ENCODE results near the gene MAP1A.

MAP1A gene

GRCh38 chr15:43522247-43522646 is 4.8 kb downstream of the MAP1A start:
- Histone ChIP-seq H3K4me1 (ENCODE audit: control insufficient read depth, insufficient read depth, low read length) (peaks cover 8% of the 10 kb centered on the region), H3K9ac (ENCODE audit: low read depth, low read length) (no peak overlapping the region), H3K27ac (ENCODE audit: low read depth, low read length) (no peak overlapping the region), H3K27me3 (ENCODE audit: control insufficient read depth, insufficient read depth, low read length) (peaks cover 25% of the 10 kb centered on the region), H3K9me3 (ENCODE audit: control insufficient read depth, insufficient read depth, low read length) (no peaks in the 10 kb centered on the region), H3K36me3 (ENCODE audit: control insufficient read depth, insufficient read depth, low read length) (no peaks in the 10 kb centered on the region), H3K4me3 (ENCODE audit: low read depth, low read length) (no peak overlapping the region)

DNA sequence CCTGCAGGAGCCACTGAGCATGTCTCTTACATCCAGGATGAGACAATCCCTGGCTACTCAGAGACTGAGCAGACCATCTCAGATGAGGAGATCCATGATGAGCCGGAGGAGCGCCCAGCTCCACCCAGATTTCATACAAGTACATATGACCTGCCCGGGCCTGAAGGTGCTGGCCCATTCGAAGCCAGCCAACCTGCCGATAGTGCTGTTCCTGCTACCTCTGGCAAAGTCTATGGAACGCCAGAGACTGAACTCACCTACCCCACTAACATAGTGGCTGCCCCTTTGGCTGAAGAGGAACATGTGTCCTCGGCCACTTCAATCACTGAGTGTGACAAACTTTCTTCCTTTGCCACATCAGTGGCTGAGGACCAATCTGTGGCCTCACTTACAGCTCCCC is 6.2 kb downstream of the MAP1A start:
- H3K9me3 ChIP-seq (ENCODE audit: control insufficient read depth, insufficient read depth, low read length), result no peaks in the 10 kb centered on the region
- no peak overlapping the region for H3K9ac ChIP-seq (ENCODE audit: low read depth, low read length)
- no peak overlapping the region for H3K27ac ChIP-seq (ENCODE audit: low read depth, low read length)
- H3K36me3 ChIP-seq (ENCODE audit: control insufficient read depth, insufficient read depth, low read length), result no peaks in the 10 kb centered on the region
- H3K27me3 ChIP-seq (ENCODE audit: control insufficient read depth, insufficient read depth, low read length), result peaks cover 17% of the 10 kb centered on the region
- peaks cover 6% of the 10 kb centered on the region; the same call in 1 of the 2 replicates for H3K4me1 ChIP-seq (ENCODE audit: control insufficient read depth, insufficient read depth, low read length)
- no peak overlapping the region for H3K4me3 ChIP-seq (ENCODE audit: low read depth, low read length)

- Histone ChIP-seq H3K9ac (ENCODE audit: low read depth, low read length) (no peak overlapping the region), H3K4me1 (ENCODE audit: control insufficient read depth, insufficient read depth, low read length) (no peaks in the 10 kb centered on the region), H3K4me3 (ENCODE audit: low read depth, low read length) (no peak overlapping the region), H3K27me3 (ENCODE audit: control insufficient read depth, insufficient read depth, low read length) (peaks cover 10% of the 10 kb centered on the region), H3K9me3 (ENCODE audit: control insufficient read depth, insufficient read depth, low read length) (no peaks in the 10 kb centered on the region), H3K36me3 (ENCODE audit: control insufficient read depth, insufficient read depth, low read length) (no peaks in the 10 kb centered on the region), H3K27ac (ENCODE audit: low read depth, low read length) (no peak overlapping the region)
Measured at GRCh38 chr15:43524254-43524845, 6.9 kb downstream of the MAP1A start.

DNA sequence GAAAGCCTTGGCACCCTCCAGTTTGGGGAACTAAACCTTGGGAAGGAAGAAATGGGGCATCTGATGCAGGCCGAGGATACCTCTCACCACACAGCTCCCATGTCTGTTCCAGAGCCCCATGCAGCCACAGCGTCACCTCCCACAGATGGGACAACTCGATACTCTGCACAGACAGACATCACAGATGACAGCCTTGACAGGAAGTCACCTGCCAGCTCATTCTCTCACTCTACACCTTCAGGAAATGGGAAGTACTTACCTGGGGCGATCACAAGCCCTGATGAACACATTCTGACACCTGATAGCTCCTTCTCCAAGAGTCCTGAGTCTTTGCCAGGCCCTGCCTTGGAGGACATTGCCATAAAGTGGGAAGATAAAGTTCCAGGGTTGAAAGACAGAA is 7.7 kb downstream of the MAP1A start:
- peaks cover 3% of the 10 kb centered on the region; the same call in 1 of the 2 replicates for H3K27me3 ChIP-seq (ENCODE audit: control insufficient read depth, insufficient read depth, low read length)
- no peak overlapping the region for H3K27ac ChIP-seq (ENCODE audit: low read depth, low read length)
- no peaks in the 10 kb centered on the region for H3K36me3 ChIP-seq (ENCODE audit: control insufficient read depth, insufficient read depth, low read length)
- no peak overlapping the region for H3K9ac ChIP-seq (ENCODE audit: low read depth, low read length)
- H3K9me3 ChIP-seq (ENCODE audit: control insufficient read depth, insufficient read depth, low read length), result no peaks in the 10 kb centered on the region
- peaks cover under 1% of the 10 kb centered on the region; the same call in 1 of the 2 replicates for H3K4me1 ChIP-seq (ENCODE audit: control insufficient read depth, insufficient read depth, low read length)
- H3K4me3 ChIP-seq (ENCODE audit: low read depth, low read length), result no peak overlapping the region

DNA sequence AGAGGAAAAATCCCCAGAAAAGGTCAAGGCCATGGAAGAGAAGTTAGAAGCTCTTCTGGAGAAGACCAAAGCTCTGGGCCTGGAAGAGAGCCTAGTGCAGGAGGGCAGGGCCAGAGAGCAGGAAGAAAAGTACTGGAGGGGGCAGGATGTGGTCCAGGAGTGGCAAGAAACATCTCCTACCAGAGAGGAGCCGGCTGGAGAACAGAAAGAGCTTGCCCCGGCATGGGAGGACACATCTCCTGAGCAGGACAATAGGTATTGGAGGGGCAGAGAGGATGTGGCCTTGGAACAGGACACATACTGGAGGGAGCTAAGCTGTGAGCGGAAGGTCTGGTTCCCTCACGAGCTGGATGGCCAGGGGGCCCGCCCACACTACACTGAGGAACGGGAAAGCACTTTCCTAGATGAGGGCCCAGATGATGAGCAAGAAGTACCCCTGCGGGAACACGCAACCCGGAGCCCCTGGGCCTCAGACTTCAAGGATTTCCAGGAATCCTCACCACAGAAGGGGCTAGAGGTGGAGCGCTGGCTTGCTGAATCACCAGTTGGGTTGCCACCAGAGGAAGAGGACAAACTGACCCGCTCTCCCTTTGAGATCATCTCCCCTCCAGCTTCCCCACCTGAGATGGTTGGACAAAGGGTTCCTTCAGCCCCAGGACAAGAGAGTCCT is 9.0 kb downstream of the MAP1A start:
- peaks cover 13% of the 10 kb centered on the region for H3K4me1 ChIP-seq (ENCODE audit: control insufficient read depth, insufficient read depth, low read length)
- H3K9ac ChIP-seq (ENCODE audit: low read depth, low read length), result no peak overlapping the region
- no peak overlapping the region for H3K27ac ChIP-seq (ENCODE audit: low read depth, low read length)
- no peaks in the 10 kb centered on the region for H3K9me3 ChIP-seq (ENCODE audit: control insufficient read depth, insufficient read depth, low read length)
- no peaks in the 10 kb centered on the region for H3K36me3 ChIP-seq (ENCODE audit: control insufficient read depth, insufficient read depth, low read length)
- H3K27me3 ChIP-seq (ENCODE audit: control insufficient read depth, insufficient read depth, low read length), result no peaks in the 10 kb centered on the region
- no peak overlapping the region for H3K4me3 ChIP-seq (ENCODE audit: low read depth, low read length)

GRCh38 chr15:43527016-43527801 is 9.8 kb downstream of the MAP1A start:
- H3K4me3 ChIP-seq (ENCODE audit: low read depth, low read length), result no peak overlapping the region
- no peaks in the 10 kb centered on the region for H3K9me3 ChIP-seq (ENCODE audit: control insufficient read depth, insufficient read depth, low read length)
- no peak overlapping the region for H3K9ac ChIP-seq (ENCODE audit: low read depth, low read length)
- H3K27ac ChIP-seq (ENCODE audit: low read depth, low read length), result no peak overlapping the region
- no peaks in the 10 kb centered on the region for H3K36me3 ChIP-seq (ENCODE audit: control insufficient read depth, insufficient read depth, low read length)
- no peaks in the 10 kb centered on the region for H3K27me3 ChIP-seq (ENCODE audit: control insufficient read depth, insufficient read depth, low read length)
- peaks cover 19% of the 10 kb centered on the region for H3K4me1 ChIP-seq (ENCODE audit: control insufficient read depth, insufficient read depth, low read length)

- peaks cover 19% of the 10 kb centered on the region for H3K4me1 ChIP-seq (ENCODE audit: control insufficient read depth, insufficient read depth, low read length)
- H3K9me3 ChIP-seq (ENCODE audit: control insufficient read depth, insufficient read depth, low read length), result no peaks in the 10 kb centered on the region
- H3K9ac ChIP-seq (ENCODE audit: low read depth, low read length), result no peak overlapping the region
- no peak overlapping the region for H3K27ac ChIP-seq (ENCODE audit: low read depth, low read length)
- no peak overlapping the region for H3K4me3 ChIP-seq (ENCODE audit: low read depth, low read length)
- H3K27me3 ChIP-seq (ENCODE audit: control insufficient read depth, insufficient read depth, low read length), result no peaks in the 10 kb centered on the region
- H3K36me3 ChIP-seq (ENCODE audit: control insufficient read depth, insufficient read depth, low read length), result no peaks in the 10 kb centered on the region
Measured at GRCh38 chr15:43527802-43528541, 10.6 kb downstream of the MAP1A start.

- no peak overlapping the region for H3K9ac ChIP-seq (ENCODE audit: low read depth, low read length)
- H3K27ac ChIP-seq (ENCODE audit: low read depth, low read length), result no peak overlapping the region
- no peaks in the 10 kb centered on the region for H3K36me3 ChIP-seq (ENCODE audit: control insufficient read depth, insufficient read depth, low read length)
- no peaks in the 10 kb centered on the region for H3K9me3 ChIP-seq (ENCODE audit: control insufficient read depth, insufficient read depth, low read length)
- peaks cover 19% of the 10 kb centered on the region for H3K4me1 ChIP-seq (ENCODE audit: control insufficient read depth, insufficient read depth, low read length)
- no peaks in the 10 kb centered on the region for H3K27me3 ChIP-seq (ENCODE audit: control insufficient read depth, insufficient read depth, low read length)
- no peak overlapping the region for H3K4me3 ChIP-seq (ENCODE audit: low read depth, low read length)
Measured at GRCh38 chr15:43528542-43529007, 11.2 kb downstream of the MAP1A start.

DNA sequence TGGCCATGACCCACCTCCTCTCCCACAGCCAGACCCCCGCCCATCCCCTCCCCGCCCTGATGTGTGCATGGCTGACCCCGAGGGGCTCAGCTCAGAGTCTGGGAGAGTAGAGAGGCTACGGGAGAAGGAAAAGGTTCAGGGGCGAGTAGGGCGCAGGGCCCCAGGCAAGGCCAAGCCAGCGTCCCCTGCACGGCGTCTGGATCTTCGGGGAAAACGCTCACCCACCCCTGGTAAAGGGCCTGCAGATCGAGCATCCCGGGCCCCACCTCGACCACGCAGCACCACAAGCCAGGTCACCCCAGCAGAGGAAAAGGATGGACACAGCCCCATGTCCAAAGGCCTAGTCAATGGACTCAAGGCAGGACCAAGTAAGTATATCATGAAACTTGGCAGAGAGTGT is 11.7 kb downstream of the MAP1A start:
- Histone ChIP-seq H3K9ac (ENCODE audit: low read depth, low read length) (no peak overlapping the region), H3K4me3 (ENCODE audit: low read depth, low read length) (no peak overlapping the region), H3K4me1 (ENCODE audit: control insufficient read depth, insufficient read depth, low read length) (peaks cover 19% of the 10 kb centered on the region), H3K27ac (ENCODE audit: low read depth, low read length) (no peak overlapping the region), H3K9me3 (ENCODE audit: control insufficient read depth, insufficient read depth, low read length) (no peaks in the 10 kb centered on the region), H3K36me3 (ENCODE audit: control insufficient read depth, insufficient read depth, low read length) (0 out of 2 replicates have a peak, but pooled peaks cover under 1% of the 10 kb centered on the region), H3K27me3 (ENCODE audit: control insufficient read depth, insufficient read depth, low read length) (no peaks in the 10 kb centered on the region)

DNA sequence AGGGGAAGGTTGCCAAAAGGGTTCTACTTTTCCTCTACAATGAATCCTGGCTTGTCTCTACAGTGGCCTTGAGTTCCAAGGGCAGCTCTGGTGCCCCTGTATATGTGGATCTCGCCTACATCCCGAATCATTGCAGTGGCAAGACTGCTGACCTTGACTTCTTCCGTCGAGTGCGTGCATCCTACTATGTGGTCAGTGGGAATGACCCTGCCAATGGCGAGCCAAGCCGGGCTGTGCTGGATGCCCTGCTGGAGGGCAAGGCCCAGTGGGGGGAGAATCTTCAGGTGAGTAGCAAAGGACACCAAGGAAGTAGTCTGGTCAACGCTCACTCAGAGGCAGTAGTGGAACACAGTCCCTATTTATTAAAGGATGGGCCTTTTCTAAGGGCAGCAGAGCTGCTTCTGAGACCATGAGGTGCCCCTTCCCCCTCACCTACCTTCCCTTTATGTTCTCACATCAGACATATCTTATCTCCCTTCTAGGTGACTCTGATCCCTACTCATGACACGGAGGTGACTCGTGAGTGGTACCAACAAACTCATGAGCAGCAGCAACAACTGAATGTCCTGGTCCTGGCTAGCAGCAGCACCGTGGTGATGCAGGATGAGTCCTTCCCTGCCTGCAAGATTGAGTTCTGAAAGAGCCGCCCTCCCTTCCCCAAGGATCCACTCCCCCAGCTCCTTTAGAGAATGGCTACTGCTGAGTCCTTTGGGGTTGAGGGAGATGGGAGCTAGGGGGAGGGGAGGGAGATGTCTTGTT is 12.4 kb downstream of the MAP1A start:
- Histone ChIP-seq H3K9me3 (ENCODE audit: control insufficient read depth, insufficient read depth, low read length) (no peaks in the 10 kb centered on the region), H3K4me3 (ENCODE audit: low read depth, low read length) (no peak overlapping the region), H3K36me3 (ENCODE audit: control insufficient read depth, insufficient read depth, low read length) (0 out of 2 replicates have a peak, but pooled peaks cover 2% of the 10 kb centered on the region), H3K4me1 (ENCODE audit: control insufficient read depth, insufficient read depth, low read length) (peaks cover 19% of the 10 kb centered on the region), H3K27me3 (ENCODE audit: control insufficient read depth, insufficient read depth, low read length) (no peaks in the 10 kb centered on the region), H3K27ac (ENCODE audit: low read depth, low read length) (no peak overlapping the region), H3K9ac (ENCODE audit: low read depth, low read length) (no peak overlapping the region)

All from HUES48 (cell line).